ENCODE measurements around the gene CCDC167. TPM values are rescaled to one million over a fixed set of nuclear protein-coding genes. Genes with fewer than 3 reads are reported as not detected.
"Not testable (repeated sequence)": the region's sequence is repeated elsewhere in the genome, so short reads cannot be mapped to it uniquely, and the experiment has no call there.

Gene CCDC167
- total RNA-seq, 2 experiments from 2014 or later: 64.0 to 69.4 TPM

DNA sequence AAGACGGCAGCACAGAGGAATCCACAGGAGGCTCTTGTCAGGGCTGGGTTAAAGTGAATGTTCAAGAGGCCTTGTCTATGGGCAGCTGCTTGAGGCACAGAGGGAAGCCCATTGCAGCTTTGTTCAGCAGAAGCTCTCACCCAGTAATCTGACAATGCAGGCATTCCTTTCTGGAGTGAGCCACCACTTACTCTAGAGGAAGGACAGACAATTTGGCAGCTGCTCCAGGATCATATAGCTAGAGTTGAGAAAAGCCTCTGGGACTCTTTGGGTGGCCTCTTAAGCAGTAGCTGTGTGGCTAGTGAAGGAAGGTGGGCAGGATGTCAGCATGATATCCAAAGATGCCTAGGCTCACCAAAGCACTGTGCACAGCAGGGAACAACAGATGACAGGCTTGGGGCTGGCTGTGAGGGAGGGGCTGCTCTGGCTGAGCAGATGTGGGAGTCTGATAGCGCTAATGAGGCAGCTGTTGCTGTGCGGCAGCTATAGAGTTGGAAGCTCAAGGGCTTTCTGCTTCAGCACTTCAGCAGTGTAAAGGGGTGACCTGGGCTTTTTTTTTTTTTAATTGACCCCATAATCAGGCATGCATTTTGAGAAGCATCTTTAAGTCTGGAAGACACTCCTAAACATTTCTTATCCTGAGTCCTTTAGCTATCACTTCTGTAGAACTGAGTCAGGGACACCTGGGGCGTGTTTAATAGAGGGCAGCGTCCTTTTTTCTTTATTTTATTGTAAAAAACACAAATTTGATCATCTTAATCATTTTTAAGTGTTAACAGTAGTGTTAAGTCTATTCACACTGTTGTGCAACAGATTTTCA, 39.5 kb downstream of the CCDC167 start:
- CTCF ChIA-PET: interaction anchor here (1.3 kb wide), 1 partner anchor 106 kb away, joined by 5 read pairs; no protein-coding TSS in a partner anchor
- H3K36me3 Mint-ChIP-seq (ENCODE audit: low read depth): peaks cover 82% of the 10 kb centered on the region
- H3K4me3 Mint-ChIP-seq: no peak overlapping the region
- H3K4me1 Mint-ChIP-seq (ENCODE audit: low read depth): no peaks in the 10 kb centered on the region
- no peaks in the 10 kb centered on the region for H3K9me3 Mint-ChIP-seq (ENCODE audit: insufficient read depth)
- no peaks in the 10 kb centered on the region for H3K27me3 Mint-ChIP-seq (ENCODE audit: low read depth)
- H3K27ac Mint-ChIP-seq: peak overlapping the region; percentile 40
- POLR2A ChIA-PET: interaction anchor here (1.3 kb wide), 1 partner anchor 27 kb away, joined by 3 read pairs; the partner anchor contains the start of gene CMTR1
- DNase-seq (no peak), ATAC-seq (no peak)

- Mint-ChIP-seq H3K9me3 (ENCODE audit: insufficient read depth) (no peaks in the 10 kb centered on the region), H3K27me3 (ENCODE audit: low read depth) (no peaks in the 10 kb centered on the region), H3K4me1 (ENCODE audit: low read depth) (peaks cover 3% of the 10 kb centered on the region), H3K27ac (no peak overlapping the region), H3K4me3 (no peak overlapping the region), H3K36me3 (ENCODE audit: low read depth) (peaks cover 89% of the 10 kb centered on the region)
- ChIA-PET POLR2A (no interaction called here), CTCF (interaction anchor here (0.7 to 1.5 kb wide), 2 partner anchors 75 to 235 kb away, joined by 3 to 4 read pairs; no protein-coding TSS in a partner anchor)
- no peak for DNase-seq
- ATAC-seq: no peak
Observed at GRCh38 chr6:37456816-37457560, 42.7 kb downstream of the CCDC167 start.

DNA sequence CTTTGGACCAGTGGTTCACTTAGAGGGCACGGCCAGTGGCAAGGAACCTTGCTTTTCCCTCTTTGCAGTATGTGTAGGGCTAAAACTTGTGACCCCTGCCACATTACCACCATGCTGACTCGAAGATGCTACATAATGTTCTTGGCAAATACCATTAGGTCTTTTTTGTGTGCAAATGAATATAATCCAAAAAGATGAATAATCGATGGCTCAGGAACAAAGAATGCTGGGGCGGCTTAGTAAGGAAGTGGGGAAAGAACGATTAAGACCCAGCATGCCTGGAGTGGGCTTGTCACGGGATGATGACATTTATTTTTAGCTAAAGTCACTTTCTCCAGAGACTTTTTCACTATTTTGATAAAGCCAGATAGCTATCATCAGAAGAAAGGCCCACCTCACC, 43.6 kb downstream of the CCDC167 start:
- no peak for ATAC-seq
- no peak overlapping the region for H3K27ac Mint-ChIP-seq
- ChIA-PET POLR2A (no interaction called here), CTCF (interaction anchor here (1.6 kb wide), 1 partner anchor 13 kb away, joined by 3 read pairs; no protein-coding TSS in a partner anchor)
- no peaks in the 10 kb centered on the region for H3K9me3 Mint-ChIP-seq (ENCODE audit: insufficient read depth)
- peaks cover 3% of the 10 kb centered on the region for H3K4me1 Mint-ChIP-seq (ENCODE audit: low read depth)
- H3K4me3 Mint-ChIP-seq: no peak overlapping the region
- H3K27me3 Mint-ChIP-seq (ENCODE audit: low read depth): no peaks in the 10 kb centered on the region
- H3K36me3 Mint-ChIP-seq (ENCODE audit: low read depth): peaks cover 89% of the 10 kb centered on the region
- DNase-seq: no peak

DNA sequence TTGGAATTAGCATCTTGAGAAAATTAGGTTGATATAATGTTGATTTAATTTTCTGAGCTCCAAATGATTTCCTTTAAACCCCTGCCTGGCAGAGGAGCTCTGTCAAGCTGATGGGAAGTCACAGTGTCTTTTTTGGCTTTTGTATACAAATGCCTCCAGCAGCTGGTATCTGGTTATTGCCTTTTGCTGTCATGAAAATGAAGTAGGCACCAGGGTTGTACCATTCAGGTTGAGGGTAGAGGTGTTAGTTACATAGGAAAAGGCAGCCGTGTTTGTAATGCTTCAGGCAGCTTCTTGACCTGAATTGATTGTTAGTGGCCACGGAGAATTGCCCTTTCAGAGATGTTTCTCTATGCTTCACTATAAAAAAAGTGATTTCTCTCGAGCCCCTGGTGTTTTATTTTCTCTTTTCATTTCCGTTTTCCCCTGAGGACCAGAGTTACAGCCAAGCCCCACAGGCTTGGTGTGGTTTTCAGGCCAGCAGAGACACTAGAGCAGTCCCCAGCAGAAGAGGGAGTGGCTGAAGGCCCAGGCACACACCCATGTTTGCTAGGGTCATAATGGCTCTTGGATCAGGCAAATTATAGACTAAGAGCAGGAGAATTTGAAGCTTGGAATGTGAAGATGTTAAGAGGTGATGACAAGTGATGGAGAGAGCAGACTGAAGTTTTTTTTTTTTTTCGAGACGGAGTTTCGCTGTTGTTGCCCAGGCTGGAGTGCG, 45.1 kb downstream of the CCDC167 start:
- Mint-ChIP-seq H3K4me1 (ENCODE audit: low read depth) (peaks cover 3% of the 10 kb centered on the region), H3K36me3 (ENCODE audit: low read depth) (peaks cover 86% of the 10 kb centered on the region), H3K9me3 (ENCODE audit: insufficient read depth) (no peaks in the 10 kb centered on the region), H3K27ac (peak overlapping the region; percentile 19), H3K27me3 (ENCODE audit: low read depth) (no peaks in the 10 kb centered on the region), H3K4me3 (no peak overlapping the region)
- POLR2A ChIA-PET: no interaction called here
- CTCF ChIA-PET: interaction anchor here (1.1 to 1.6 kb wide), 4 partner anchors 11 to 199 kb away, joined by 3 read pairs; no protein-coding TSS in a partner anchor
- ATAC-seq: no peak
- DNase-seq: no peak

- H3K27ac Mint-ChIP-seq: no peak overlapping the region
- H3K27me3 Mint-ChIP-seq (ENCODE audit: low read depth): no peaks in the 10 kb centered on the region
- ATAC-seq (no peak), DNase-seq (no peak)
- peaks cover 3% of the 10 kb centered on the region for H3K4me1 Mint-ChIP-seq (ENCODE audit: low read depth)
- ChIA-PET CTCF (interaction anchor here (1.6 kb wide), 1 partner anchor 90 kb away, joined by 4 read pairs; no protein-coding TSS in a partner anchor), POLR2A (interaction anchor here (1.2 kb wide), 1 partner anchor 10 kb away, joined by 3 read pairs; no protein-coding TSS in a partner anchor)
- H3K9me3 Mint-ChIP-seq (ENCODE audit: insufficient read depth): no peaks in the 10 kb centered on the region
- H3K4me3 Mint-ChIP-seq: no peak overlapping the region
- peaks cover 78% of the 10 kb centered on the region for H3K36me3 Mint-ChIP-seq (ENCODE audit: low read depth)
Observed at GRCh38 chr6:37452522-37452921, 47.2 kb downstream of the CCDC167 start.

DNA sequence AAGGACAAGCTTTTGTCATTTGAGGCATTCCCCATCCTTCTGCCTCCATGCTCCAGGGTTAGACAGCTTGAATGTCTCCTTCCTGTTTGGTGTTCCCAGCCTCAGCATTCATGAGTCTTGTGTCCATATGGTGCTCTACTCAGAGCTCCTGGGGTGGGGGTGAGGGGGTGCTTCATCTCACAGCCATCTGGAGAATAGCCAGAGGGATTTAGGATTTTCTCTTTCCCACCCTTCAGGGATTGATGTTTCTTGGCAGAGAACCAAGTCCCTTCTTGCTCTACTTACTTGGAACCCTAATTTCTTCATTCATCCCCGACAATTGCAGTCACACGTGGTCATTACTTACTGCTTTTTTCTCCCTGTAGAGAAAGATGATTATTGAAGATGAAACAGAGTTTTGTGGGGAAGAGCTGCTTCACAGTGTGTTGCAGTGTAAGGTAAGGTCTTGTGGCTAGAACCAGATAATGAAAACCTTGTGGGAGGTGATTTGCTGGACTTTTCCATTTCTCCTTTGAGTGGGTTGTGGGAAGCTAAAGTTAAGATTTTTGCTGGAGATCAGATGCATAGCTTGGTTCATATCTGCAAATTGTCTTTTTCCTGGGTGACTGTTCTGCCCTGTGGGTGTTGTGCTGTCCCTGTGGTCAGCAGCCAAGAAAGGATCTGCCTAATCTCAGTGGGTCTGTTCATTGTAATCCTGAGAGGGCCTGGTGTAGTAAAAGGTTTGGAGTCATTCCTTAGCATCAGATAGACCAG, 48.1 kb downstream of the CCDC167 start:
- H3K27me3 Mint-ChIP-seq (ENCODE audit: low read depth): no peaks in the 10 kb centered on the region
- DNase-seq (no peak), ATAC-seq (no peak)
- no peaks in the 10 kb centered on the region for H3K9me3 Mint-ChIP-seq (ENCODE audit: insufficient read depth)
- ChIA-PET POLR2A (interaction anchor here (1.2 to 1.3 kb wide), 2 partner anchors 10 to 18 kb away, joined by 3 to 5 read pairs; partner anchors contain the start of gene CMTR1), CTCF (interaction anchor here (1.6 kb wide), 1 partner anchor 89 kb away, joined by 4 read pairs; no protein-coding TSS in a partner anchor)
- peaks cover 3% of the 10 kb centered on the region for H3K4me1 Mint-ChIP-seq (ENCODE audit: low read depth)
- H3K4me3 Mint-ChIP-seq: no peak overlapping the region
- peak overlapping the region; percentile 50 for H3K27ac Mint-ChIP-seq
- peaks cover 76% of the 10 kb centered on the region for H3K36me3 Mint-ChIP-seq (ENCODE audit: low read depth)

DNA sequence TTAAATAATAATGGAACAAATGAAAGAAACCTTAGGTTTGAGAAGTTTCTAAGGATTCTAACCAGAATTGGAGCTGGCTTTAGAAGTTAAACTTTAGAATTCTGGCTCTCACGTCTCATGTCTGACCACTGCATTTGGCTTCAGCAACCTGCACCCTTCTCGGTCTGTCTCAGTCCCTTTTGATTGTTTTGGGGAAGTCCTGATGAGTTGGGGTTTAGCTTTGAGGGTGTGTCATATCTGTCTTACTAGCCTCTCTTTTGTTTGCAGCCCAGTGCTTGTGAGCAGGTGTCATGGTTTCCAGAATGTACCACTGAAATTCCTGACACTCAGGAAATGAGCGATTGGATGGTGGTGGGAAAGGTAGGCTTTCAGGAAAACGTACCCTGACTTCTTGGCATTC, 49.7 kb downstream of the CCDC167 start:
- H3K4me3 Mint-ChIP-seq: no peak overlapping the region
- no peaks in the 10 kb centered on the region for H3K9me3 Mint-ChIP-seq (ENCODE audit: insufficient read depth)
- ATAC-seq: no peak
- ChIA-PET CTCF (no interaction called here), POLR2A (no interaction called here)
- H3K36me3 Mint-ChIP-seq (ENCODE audit: low read depth): peaks cover 75% of the 10 kb centered on the region
- DNase-seq: no peak
- peaks cover 3% of the 10 kb centered on the region for H3K4me1 Mint-ChIP-seq (ENCODE audit: low read depth)
- H3K27me3 Mint-ChIP-seq (ENCODE audit: low read depth): no peaks in the 10 kb centered on the region
- no peak overlapping the region for H3K27ac Mint-ChIP-seq

GRCh38 chr6:37443216-37443542, 56.5 kb downstream of the CCDC167 start:
- Mint-ChIP-seq H3K4me3 (peak overlapping the region; percentile 70), H3K36me3 (ENCODE audit: low read depth) (peaks cover 65% of the 10 kb centered on the region), H3K4me1 (ENCODE audit: low read depth) (peaks cover 27% of the 10 kb centered on the region), H3K27ac (peak overlapping the region; percentile 81)
- not testable (repeated sequence) for H3K9me3 Mint-ChIP-seq (ENCODE audit: insufficient read depth); H3K27me3 Mint-ChIP-seq (ENCODE audit: low read depth); DNase-seq; ATAC-seq
- ChIA-PET CTCF (interaction anchor here (0.6 to 1.0 kb wide), 3 partner anchors 12 to 255 kb away, joined by 3 read pairs; no protein-coding TSS in a partner anchor), POLR2A (interaction anchor here (1.0 to 3.7 kb wide), 2 partner anchors 10 to 24 kb away, joined by 4 to 28 read pairs; partner anchors contain the start of gene CMTR1)

DNA sequence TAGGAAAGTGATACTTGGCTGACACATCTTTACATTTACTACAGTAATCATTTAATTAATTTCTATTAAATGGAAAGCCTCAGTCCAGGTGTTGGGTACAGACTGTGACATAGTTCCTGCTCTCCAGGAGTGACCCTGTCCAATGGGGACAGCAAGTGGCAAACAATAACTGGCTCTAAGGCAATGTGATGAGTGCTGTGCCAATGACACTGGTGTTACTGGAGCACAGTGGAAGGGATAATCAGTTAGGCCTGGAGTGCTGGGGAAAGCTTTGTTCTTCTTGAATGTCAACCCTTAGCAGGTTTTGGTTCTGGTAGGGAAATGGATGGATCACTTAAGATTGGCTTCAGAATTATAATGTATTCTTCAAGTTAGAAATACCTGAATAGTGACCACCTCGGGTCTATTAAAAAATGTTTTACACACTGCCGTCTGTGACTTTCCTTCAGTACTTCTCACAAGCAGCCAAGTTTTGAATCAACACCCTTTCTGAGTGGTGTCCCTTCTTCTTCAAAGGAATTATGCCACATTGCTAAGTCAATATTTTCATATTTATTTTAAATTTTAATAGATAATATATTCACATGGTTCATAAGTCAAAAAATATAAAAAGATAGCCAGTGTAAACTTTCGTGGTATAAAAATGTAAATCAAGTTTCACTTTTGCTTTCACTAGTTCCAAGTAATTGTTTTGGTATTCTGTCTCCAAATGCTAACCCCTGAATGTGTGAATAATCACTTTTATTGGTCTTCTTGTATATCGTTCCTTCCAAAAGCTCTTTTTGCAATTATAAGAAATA, 57.1 kb downstream of the CCDC167 start:
- no peaks in the 10 kb centered on the region for H3K9me3 Mint-ChIP-seq (ENCODE audit: insufficient read depth)
- CTCF ChIA-PET: interaction anchor here (0.6 to 1.9 kb wide), 5 partner anchors 9 to 256 kb away, joined by 3 to 4 read pairs (median 3); no protein-coding TSS in a partner anchor
- peaks cover 30% of the 10 kb centered on the region for H3K4me1 Mint-ChIP-seq (ENCODE audit: low read depth)
- POLR2A ChIA-PET: interaction anchor here (0.8 to 3.7 kb wide), 3 partner anchors 9 to 108 kb away, joined by 3 to 28 read pairs (median 3); partner anchors contain the start of gene CMTR1
- peak overlapping the region; percentile 70 for H3K4me3 Mint-ChIP-seq
- peaks cover 67% of the 10 kb centered on the region for H3K36me3 Mint-ChIP-seq (ENCODE audit: low read depth)
- H3K27me3 Mint-ChIP-seq (ENCODE audit: low read depth): no peaks in the 10 kb centered on the region
- peak; percentile 63 for ATAC-seq
- H3K27ac Mint-ChIP-seq: peak overlapping the region; percentile 87
- DNase-seq: no peak

DNA sequence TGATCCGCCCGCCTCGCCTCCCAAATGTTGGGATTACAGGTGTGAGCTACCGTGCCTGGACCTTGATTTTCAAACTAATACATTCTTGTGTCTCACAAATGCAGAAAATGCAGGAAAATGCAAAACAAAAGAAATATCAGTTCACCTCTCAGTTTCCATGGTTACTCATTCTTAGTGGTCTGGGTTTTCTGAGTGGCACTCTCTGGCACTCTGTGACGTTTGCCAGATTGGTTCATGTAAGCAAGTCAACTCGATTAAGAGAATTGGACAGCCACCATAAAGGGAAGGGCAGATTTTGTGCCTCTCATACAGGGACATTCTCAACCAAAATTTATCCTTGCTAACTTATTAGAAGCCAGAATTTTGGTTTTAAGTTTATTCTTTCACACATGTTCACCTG, 58.0 kb downstream of the CCDC167 start:
- POLR2A ChIA-PET: interaction anchor here (0.7 to 3.7 kb wide), 5 partner anchors 8 to 209 kb away, joined by 3 to 28 read pairs (median 3); partner anchors contain the start of gene CMTR1
- H3K36me3 Mint-ChIP-seq (ENCODE audit: low read depth): peaks cover 68% of the 10 kb centered on the region
- H3K4me1 Mint-ChIP-seq (ENCODE audit: low read depth): peaks cover 35% of the 10 kb centered on the region
- H3K4me3 Mint-ChIP-seq: no peak overlapping the region
- peak overlapping the region; percentile 56 for H3K27ac Mint-ChIP-seq
- no peak for ATAC-seq
- no peaks in the 10 kb centered on the region for H3K9me3 Mint-ChIP-seq (ENCODE audit: insufficient read depth)
- no peaks in the 10 kb centered on the region for H3K27me3 Mint-ChIP-seq (ENCODE audit: low read depth)
- CTCF ChIA-PET: interaction anchor here (1.0 to 1.9 kb wide), 3 partner anchors 8 to 116 kb away, joined by 3 to 4 read pairs (median 4); no protein-coding TSS in a partner anchor
- DNase-seq: no peak
